Urinary bladder (tissue), 4 donors: ENCODE data around the gene FNDC3B. TPM values are rescaled to one million over a fixed set of nuclear protein-coding genes. Genes with fewer than 3 reads are reported as not detected.
A peak's percentile ranks its signal among the peaks of the same experiment; 100 is the strongest.
"Not testable (repeated sequence)": the region's sequence is repeated elsewhere in the genome, so short reads cannot be mapped to it uniquely, and the experiment has no call there.

Source experiments
- DNase-seq: peaks from one replicate; pipeline ENCODE4 v3.0.0-alpha.2; 2015; ENCODE audit errors: extremely low spot score
- H3K27ac ChIP-seq: one replicate; pipeline ENCODE4 v1.5.1; 2013; ENCODE audit warnings: low read depth, mild to moderate bottlenecking, moderate library complexity
- H3K36me3 ChIP-seq: one replicate; pipeline ENCODE4 v1.6.1; 2013; ENCODE audit warnings: mild to moderate bottlenecking, moderate library complexity; ENCODE audit not compliant: insufficient read depth
- H3K4me1 ChIP-seq: one replicate; pipeline ENCODE4 v1.6.1; 2013; ENCODE audit warnings: mild to moderate bottlenecking, moderate library complexity; ENCODE audit not compliant: insufficient read depth
- H3K4me3 ChIP-seq: one replicate; pipeline ENCODE4 v1.5.1; 2013; ENCODE audit warnings: low read depth, low read length
- WGBS: extraction: QIAGEN DNeasy Blood & Tissue Kit; methylation state at CpG from one replicate; pipeline ENCODE4 v1.1.7; 2013; 5-methylcytosine and 5-hydroxymethylcytosine counted together
- polyA plus RNA-seq: library from polyadenylated mRNA; stranded (reverse); fragments of 200-250 nt; gene quantifications from one replicate; pipeline ENCODE4 v1.2.3, GENCODE V29; 2013
- total RNA-seq: library from RNA; depleted of rRNA; stranded (reverse); fragments of >200 nt; gene quantifications from one replicate; pipeline ENCODE4 v1.2.3, GENCODE V29; 2014
- donor health status: healthy with polysubstance abuse.
- donor health status: healthy.

The FNDC3B gene
- total and polyA plus RNA-seq, 2 donors = 22.0 to 228 TPM

DNA sequence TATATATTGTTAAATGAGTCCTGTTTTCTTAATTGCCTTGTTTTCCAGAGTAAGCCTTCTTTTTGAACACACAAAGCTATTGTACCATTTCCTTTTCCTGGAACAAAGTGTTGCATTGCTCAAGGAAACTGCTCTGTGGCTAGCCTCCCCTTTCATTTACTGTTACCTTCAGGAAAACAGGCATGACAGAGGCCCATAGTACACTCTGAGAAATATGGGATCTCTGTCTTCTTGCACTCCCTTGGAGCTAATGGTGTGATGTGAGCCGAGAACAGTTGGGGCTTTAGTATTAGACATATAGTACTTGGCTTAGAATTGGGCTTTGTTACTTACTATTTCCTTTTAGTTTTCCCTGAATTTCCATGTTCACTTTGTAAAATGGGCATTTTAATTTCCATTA is 215.2 kb downstream of the FNDC3B start:
- 92% methylated on average over 1 of the region's 1 CpG for WGBS
- no peak for DNase-seq
- H3K36me3 ChIP-seq = no peaks in the 10 kb centered on the region
- H3K4me1 ChIP-seq = no peaks in the 10 kb centered on the region
- no peak overlapping the region for H3K4me3 ChIP-seq
- no peak overlapping the region for H3K27ac ChIP-seq

- not testable (repeated sequence) for H3K4me1 ChIP-seq, H3K36me3 ChIP-seq, H3K4me3 ChIP-seq, DNase-seq, H3K27ac ChIP-seq
- WGBS = 92% methylated on average over 10 of the region's 10 CpGs
These were observed 215.9 kb downstream of the FNDC3B start for GRCh38 chr3:172255321-172255720.

DNA sequence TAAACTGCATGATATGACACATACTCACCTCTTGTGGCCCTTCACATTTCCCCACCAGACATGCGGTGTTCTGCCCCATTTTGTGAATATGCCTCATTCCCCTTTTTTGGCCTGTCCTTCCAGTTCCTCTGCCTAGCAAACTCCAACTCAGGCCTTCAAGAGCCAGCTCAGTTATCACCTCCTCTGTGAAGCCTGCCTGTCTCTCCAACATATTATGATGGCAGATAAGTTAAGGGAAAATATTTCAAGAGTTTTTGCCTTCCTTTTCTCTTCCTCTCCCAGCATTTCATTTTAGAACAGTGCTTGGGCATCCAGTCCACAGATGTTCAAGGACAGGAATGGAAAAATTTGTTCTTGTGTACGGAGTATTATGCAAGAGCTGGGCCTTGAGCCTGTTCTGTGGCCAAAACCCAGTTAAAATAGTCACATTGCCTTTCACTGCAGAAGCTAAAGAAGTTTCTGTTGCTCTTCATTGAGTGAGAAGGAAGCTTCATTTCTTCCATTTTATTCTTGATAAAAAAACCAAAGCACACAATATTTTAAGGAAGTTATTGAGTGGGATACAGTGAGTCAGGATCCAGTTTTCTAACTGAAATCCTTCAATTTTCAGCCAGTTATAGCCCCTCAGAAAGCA is 216.8 kb downstream of the FNDC3B start:
- 59% methylated on average over 2 of the region's 2 CpGs for WGBS
- DNase-seq = no peak
- Histone ChIP-seq H3K36me3 (no peaks in the 10 kb centered on the region), H3K4me3 (no peak overlapping the region), H3K27ac (peak overlapping the region; percentile 14), H3K4me1 (no peaks in the 10 kb centered on the region)

- Histone ChIP-seq H3K27ac (no peak overlapping the region), H3K36me3 (no peaks in the 10 kb centered on the region), H3K4me3 (no peak overlapping the region), H3K4me1 (no peaks in the 10 kb centered on the region)
- DNase-seq = no peak
- WGBS = 90% methylated on average over 8 of the region's 8 CpGs
These were observed 218.4 kb downstream of the FNDC3B start for GRCh38 chr3:172257648-172258400.

DNA sequence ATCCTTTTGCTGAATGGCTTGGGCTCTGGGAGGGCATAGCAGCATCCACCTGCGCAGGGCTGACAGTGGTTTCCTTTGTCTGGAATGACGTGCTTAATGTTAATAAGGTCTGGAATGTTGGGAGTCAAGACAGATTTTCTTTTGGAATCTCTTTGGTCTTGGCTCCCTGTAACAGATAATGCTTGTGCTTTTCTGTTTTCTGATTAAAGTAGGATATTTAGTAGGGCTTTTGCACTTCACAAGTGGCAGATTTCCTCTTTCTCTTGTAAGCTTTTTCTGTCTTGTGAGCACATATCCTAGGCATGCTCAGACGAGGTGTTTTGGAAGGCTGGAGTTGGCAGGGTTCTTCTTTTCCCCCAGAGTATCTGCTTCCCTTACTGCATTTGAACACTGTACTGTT is 219.2 kb downstream of the FNDC3B start:
- no peak overlapping the region for H3K4me3 ChIP-seq
- peak overlapping the region; percentile 18 for H3K27ac ChIP-seq
- 38% methylated on average over 3 of the region's 3 CpGs for WGBS
- no peaks in the 10 kb centered on the region for H3K4me1 ChIP-seq
- peaks cover 1% of the 10 kb centered on the region for H3K36me3 ChIP-seq
- DNase-seq = no peak

DNA sequence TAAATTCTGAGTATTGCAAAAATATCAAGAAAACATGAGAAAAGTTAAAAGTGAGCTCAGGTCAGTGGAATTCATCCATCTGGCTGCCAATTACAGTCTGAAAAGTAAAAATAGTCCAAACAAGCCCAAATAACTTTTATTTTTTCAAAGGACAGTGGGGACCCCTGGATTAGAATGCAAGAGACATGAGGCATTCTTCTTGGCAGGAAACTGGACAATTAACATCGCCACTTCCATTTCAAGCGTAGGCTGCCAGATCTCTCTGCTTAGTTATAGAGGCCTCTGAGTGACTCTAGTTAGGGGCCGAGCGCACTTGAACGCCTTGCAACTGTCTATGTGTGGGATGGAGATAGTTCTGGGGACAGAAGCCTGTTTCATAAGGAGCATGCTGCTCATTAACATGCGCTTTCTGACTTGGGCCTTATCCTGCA is 219.7 kb downstream of the FNDC3B start:
- WGBS = 42% methylated on average over 6 of the region's 6 CpGs
- DNase-seq = peak; percentile 42
- H3K4me1 ChIP-seq = no peaks in the 10 kb centered on the region

DNA sequence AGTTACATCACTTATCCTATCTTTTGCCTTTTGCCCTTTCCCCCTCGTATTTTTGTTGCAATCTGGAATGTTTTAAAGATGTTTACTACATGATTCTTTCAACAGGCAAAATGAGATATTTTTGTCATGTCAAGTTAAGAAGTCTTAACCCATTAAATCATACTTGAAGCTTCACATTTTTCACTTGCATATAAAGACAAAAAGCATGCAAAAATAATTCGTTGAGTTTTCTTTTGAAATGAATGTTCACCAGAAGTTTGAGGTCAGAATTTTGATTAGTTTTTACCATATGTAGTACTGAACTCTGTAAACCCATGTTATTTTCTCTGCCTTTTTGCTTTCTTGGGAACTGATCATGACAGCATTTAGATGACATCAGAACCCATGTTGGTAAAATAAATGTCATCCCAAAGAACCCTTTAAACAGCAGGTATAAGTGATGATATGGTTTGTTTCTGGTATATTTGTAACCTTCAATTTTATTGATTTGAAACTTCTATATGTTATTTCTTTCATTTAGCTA is 220.4 kb downstream of the FNDC3B start:
- peaks cover 4% of the 10 kb centered on the region for H3K36me3 ChIP-seq
- DNase-seq = no peak
- no peak overlapping the region for H3K4me3 ChIP-seq
- 25% methylated on average over 2 of the region's 2 CpGs for WGBS
- no peaks in the 10 kb centered on the region for H3K4me1 ChIP-seq
- no peak overlapping the region for H3K27ac ChIP-seq

More for the DNA sequence above, 219.7 kb downstream of the FNDC3B start:
- Histone ChIP-seq H3K36me3 (peaks cover 4% of the 10 kb centered on the region), H3K4me3 (no peak overlapping the region), H3K27ac (no peak overlapping the region)

GRCh38 chr3:172260381-172260780 is 221.0 kb downstream of the FNDC3B start:
- Histone ChIP-seq H3K4me1 (no peaks in the 10 kb centered on the region), H3K4me3 (no peak overlapping the region), H3K36me3 (peaks cover 4% of the 10 kb centered on the region), H3K27ac (no peak overlapping the region)
- WGBS = 83% methylated on average over 2 of the region's 2 CpGs
- DNase-seq = no peak

DNA sequence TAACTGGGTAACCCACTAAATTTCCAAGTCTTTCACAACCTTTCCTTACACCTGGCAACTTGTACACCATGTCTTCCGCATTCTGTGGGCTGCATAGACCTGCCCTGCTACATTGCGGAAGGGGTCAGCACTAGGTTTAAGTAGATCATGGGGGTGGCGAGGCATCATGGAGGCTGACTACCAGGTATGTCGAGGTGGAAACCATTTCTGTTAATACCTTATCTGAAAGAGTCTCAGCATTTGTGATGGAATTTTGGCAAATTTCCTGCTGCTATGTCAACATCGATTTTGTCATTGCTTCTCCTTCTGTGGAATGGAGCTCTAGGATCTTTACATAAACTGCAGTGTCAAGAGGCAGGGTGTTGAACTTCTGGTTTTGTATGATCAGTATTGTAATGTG is 221.7 kb downstream of the FNDC3B start:
- Histone ChIP-seq H3K4me1 (no peaks in the 10 kb centered on the region), H3K36me3 (peaks cover 4% of the 10 kb centered on the region), H3K4me3 (no peak overlapping the region), H3K27ac (no peak overlapping the region)
- DNase-seq = no peak
- WGBS = 85% methylated on average over 5 of the region's 5 CpGs

GRCh38 chr3:172262991-172263608 is 223.7 kb downstream of the FNDC3B start:
- peak; percentile 66 for DNase-seq
- Histone ChIP-seq H3K4me1 (no peaks in the 10 kb centered on the region), H3K4me3 (no peak overlapping the region), H3K36me3 (peaks cover 4% of the 10 kb centered on the region), H3K27ac (no peak overlapping the region)
- WGBS = 63% methylated on average over 1 of the region's 1 CpG

DNA sequence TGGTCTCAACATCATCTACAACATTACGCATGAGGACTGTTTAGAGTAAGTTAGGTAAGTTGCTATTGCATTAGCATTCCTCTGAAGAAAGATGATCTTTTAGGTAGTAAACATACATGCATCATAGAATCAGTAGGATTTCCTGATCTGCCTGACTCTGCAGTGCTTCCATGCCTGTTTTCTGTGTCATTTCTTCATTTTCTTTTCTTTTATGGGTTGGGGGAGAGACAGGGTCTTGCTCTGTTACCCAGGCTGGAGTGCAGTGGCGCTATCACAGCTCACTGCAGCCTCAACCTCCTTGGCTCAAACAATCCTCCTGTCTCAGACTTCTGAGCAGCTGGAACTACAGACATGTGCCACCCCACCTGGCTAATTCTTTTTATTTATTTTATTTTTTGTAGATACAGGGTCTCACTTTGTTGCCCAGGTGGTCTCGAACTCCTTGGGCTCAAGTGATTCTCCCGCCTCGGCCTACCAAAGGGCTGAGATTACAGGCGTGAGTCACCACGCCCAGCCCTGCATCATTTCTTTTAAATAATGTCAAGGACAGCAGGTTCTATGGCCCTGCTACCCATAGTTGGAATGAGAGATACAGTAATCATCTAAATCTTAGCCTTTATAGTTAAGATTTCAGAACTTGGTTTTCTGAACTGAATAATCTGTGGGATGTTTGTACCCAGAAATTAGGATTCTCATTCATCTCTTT is 224.6 kb downstream of the FNDC3B start:
- Histone ChIP-seq H3K36me3 (peaks cover 4% of the 10 kb centered on the region), H3K27ac (no peak overlapping the region), H3K4me3 (no peak overlapping the region), H3K4me1 (no peaks in the 10 kb centered on the region)
- over 99% methylated on average over 7 of the region's 7 CpGs for WGBS
- DNase-seq = no peak

DNA sequence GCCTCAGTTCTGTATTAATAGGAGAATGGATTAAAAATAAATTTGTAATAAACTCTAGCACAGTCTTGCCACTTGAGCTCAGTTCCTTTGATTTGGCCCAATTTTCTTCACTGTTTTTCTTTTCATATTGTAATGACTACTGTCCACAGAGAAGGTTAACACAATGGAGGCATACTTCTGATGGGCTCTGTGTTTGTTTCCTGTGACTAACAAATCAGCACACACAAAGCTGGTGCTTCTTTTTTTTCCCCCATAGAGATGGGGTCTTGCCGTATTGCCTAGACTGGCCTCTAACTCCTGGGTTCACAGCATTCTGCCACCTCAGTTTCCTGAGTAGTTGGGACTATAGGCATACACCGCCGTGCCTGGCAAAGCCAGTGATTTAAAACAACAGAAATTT is 226.7 kb downstream of the FNDC3B start:
- no peak overlapping the region for H3K4me3 ChIP-seq
- peaks cover 4% of the 10 kb centered on the region for H3K36me3 ChIP-seq
- DNase-seq = no peak
- H3K4me1 ChIP-seq = no peaks in the 10 kb centered on the region
- H3K27ac ChIP-seq = no peak overlapping the region
- WGBS = 96% methylated on average over 3 of the region's 3 CpGs

GRCh38 chr3:172268425-172268824 is 229.0 kb downstream of the FNDC3B start:
- Histone ChIP-seq H3K4me1 (no peaks in the 10 kb centered on the region), H3K36me3 (peaks cover 4% of the 10 kb centered on the region), H3K27ac (no peak overlapping the region), H3K4me3 (no peak overlapping the region)
- no peak for DNase-seq
- 73% methylated on average over 3 of the region's 3 CpGs for WGBS
